Esophagus muscularis mucosa (tissue), 3 donors: ENCODE data around the gene IGFBP4.

Experiments
- CTCF ChIP-seq, 3 experiments: fragments of 200-600 bp in 2 of 3; fragments of 450-650 bp in 1 of 3; sonication (generic) in 2 of 3; IDR thresholded peaks; one replicate each; pipeline ENCODE4 v1.5.1; 2017 to 2019; ENCODE audit warnings: antibody characterized with exemption in 3 of 3, mild to moderate bottlenecking in 2 of 3, moderate library complexity in 1 of 3
- POLR2A ChIP-seq: fragments of 450-650 bp; IDR thresholded peaks from one replicate; pipeline ENCODE4 v1.6.1; 2017; ENCODE audit warnings: antibody characterized with exemption, moderate library complexity, mild to moderate bottlenecking, low read depth

DNA sequence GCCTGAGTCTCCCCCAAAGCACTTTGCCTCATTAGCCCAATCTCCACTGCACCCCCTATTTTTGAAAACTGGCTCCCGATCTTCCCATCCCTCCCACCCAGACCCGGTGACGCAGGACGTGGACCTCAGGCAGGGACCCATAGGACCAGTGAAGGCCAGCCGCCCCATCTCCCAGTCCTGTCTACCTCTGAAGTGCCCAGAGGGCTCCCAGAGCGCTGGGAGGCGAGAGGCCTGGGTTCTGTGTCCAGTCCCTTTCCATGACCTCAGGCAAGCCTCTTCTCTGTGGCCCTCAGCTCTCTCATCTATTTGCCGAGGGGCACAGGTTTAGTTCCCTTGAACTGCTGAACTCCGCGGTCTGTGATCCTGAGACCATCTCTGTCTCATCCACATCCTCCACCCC, 57.5 kb downstream of the IGFBP4 start:
- TF ChIP-seq CTCF (IDR thresholded peaks at IDR 0.05) (no peak), POLR2A (no peak)
